Tibial nerve (tissue), 3 donors: Measurements from ENCODE around the gene BAIAP3.

Experiments
- CTCF ChIP-seq, 5 experiments: fragments of 200-600 bp in 3 of 5; fragments of 450-650 bp in 2 of 5; sonication (generic) in 3 of 5; IDR thresholded peaks; one replicate each; pipeline ENCODE4 v1.5.1; 2016 to 2019; ENCODE audit warnings: antibody characterized with exemption in 5 of 5, mild to moderate bottlenecking in 3 of 5, moderate library complexity in 2 of 5
- POLR2A ChIP-seq, 2 donors: fragments of 450-650 bp; IDR thresholded peaks; one replicate each; pipeline ENCODE4 v1.6.1; 2017; ENCODE audit warnings: antibody characterized with exemption in 2 of 2, mild to moderate bottlenecking in 2 of 2, moderate library complexity in 2 of 2

- peak; percentile 64 to 79 (median 76) for TF ChIP-seq CTCF (IDR thresholded peaks at IDR 0.05)
- no peak for TF ChIP-seq POLR2A (IDR thresholded peaks at IDR 0.05)
Observed at GRCh38 chr16:1300664-1301476, 32.6 kb upstream of the BAIAP3 start.
